HepG2 (cell line): ENCODE data around the gene KIF1B. TPM values are rescaled to one million over a fixed set of nuclear protein-coding genes. Genes with fewer than 3 reads are reported as not detected.

Experiments used
- ADNP ChIP-seq: sonication (generic); formaldehyde crosslinking; IDR thresholded peaks from 2 replicates; pipeline ENCODE4 v1.4.0; 2020; ENCODE audit warnings: missing genetic modification reagents
- AHR ChIP-seq: IDR thresholded peaks from 2 replicates; pipeline ENCODE4 v1.6.1; 2018; ENCODE audit warnings: missing genetic modification reagents, missing compliant biosample characterization
- KLF12 ChIP-seq: sonication (generic); formaldehyde crosslinking; IDR thresholded peaks from 2 replicates; pipeline ENCODE4 v1.4.0; 2020; ENCODE audit warnings: missing genetic modification reagents, borderline replicate concordance
- MED1 ChIP-seq: sonication (generic); formaldehyde crosslinking; IDR thresholded peaks from 2 replicates; pipeline ENCODE4 v1.4.0; 2020; ENCODE audit warnings: missing genetic modification reagents
- MTERF4 ChIP-seq: sonication (generic); formaldehyde crosslinking; IDR thresholded peaks from 2 replicates; pipeline ENCODE4 v1.8.0; 2023; ENCODE audit warnings: mild to moderate bottlenecking, missing genetic modification reagents
- RFX5 ChIP-seq: IDR thresholded peaks from 2 replicates; pipeline ENCODE4 v1.6.1; 2011; ENCODE audit warnings: low read depth, low read length, improper control_type of control experiment
- SNAPC4 ChIP-seq: sonication (generic); formaldehyde crosslinking; IDR thresholded peaks from 2 replicates; pipeline ENCODE4 v1.4.0; 2020; ENCODE audit warnings: mild to moderate bottlenecking, missing genetic modification reagents
- SOX6 ChIP-seq, 2 experiments: fragments of 450-650 bp in 1 of 2; sonication (generic) in 1 of 2; formaldehyde crosslinking in 1 of 2; IDR thresholded peaks; 2 replicates each; pipeline versions ENCODE4 v1.4.0 to v1.6.1; 2017 to 2020; ENCODE audit warnings: antibody characterized with exemption in 1 of 2, mild to moderate bottlenecking in 1 of 2, missing genetic modification reagents in 1 of 2
- TFDP2 ChIP-seq: sonication (generic); formaldehyde crosslinking; IDR thresholded peaks from 2 replicates; pipeline ENCODE4 v1.4.0; 2020; ENCODE audit warnings: missing genetic modification reagents
- ZBTB4 ChIP-seq: sonication (generic); formaldehyde crosslinking; IDR thresholded peaks from 2 replicates; pipeline ENCODE4 v1.4.0; 2020; ENCODE audit warnings: missing genetic modification reagents, mild to moderate bottlenecking, borderline replicate concordance
- ZNF20 ChIP-seq: sonication (generic); formaldehyde crosslinking; IDR thresholded peaks from 2 replicates; pipeline ENCODE4 v1.4.0; 2020; ENCODE audit warnings: mild to moderate bottlenecking, moderate library complexity, missing genetic modification reagents
- ZNF441 ChIP-seq: sonication (generic); formaldehyde crosslinking; IDR thresholded peaks from 2 replicates; pipeline ENCODE4 v1.7.0; 2021; ENCODE audit warnings: missing genetic modification reagents, borderline replicate concordance
- ZNF615 ChIP-seq: sonication (generic); formaldehyde crosslinking; IDR thresholded peaks from 2 replicates; pipeline ENCODE4 v1.5.0; 2020; ENCODE audit warnings: mild to moderate bottlenecking, missing genetic modification reagents, borderline replicate concordance
- ZNF674 ChIP-seq: sonication (generic); formaldehyde crosslinking; IDR thresholded peaks from 2 replicates; pipeline ENCODE4 v1.5.0; 2020; ENCODE audit warnings: low read depth, mild to moderate bottlenecking, missing genetic modification reagents
- ZNF777 ChIP-seq: sonication (generic); formaldehyde crosslinking; IDR thresholded peaks from 2 replicates; pipeline ENCODE4 v1.4.0; 2020; ENCODE audit warnings: missing genetic modification reagents
- polyA plus RNA-seq, 8 experiments: library from polyadenylated mRNA; depleted of rRNA in 3 of 8; stranded (reverse) in 7 of 8; unstranded in 1 of 8; fragments of >200 nt; fragmentation: Illumina TruSeq in 4 of 8; extraction: Trizol in 4 of 8; gene quantifications; 2 replicates each; pipeline versions ENCODE4 v1.2.1 to v1.2.3, GENCODE V29; 2011 to 2016; ENCODE audit warnings: low read depth in 4 of 8, missing spikeins in 1 of 8, mixed read lengths in 1 of 8; ENCODE audit not compliant: insufficient read depth in 1 of 8
- total RNA-seq, 5 experiments: library from RNA; depleted of rRNA; stranded (reverse); fragments of >200 nt; fragmentation: Illumina TruSeq; extraction: Trizol; gene quantifications; 2 replicates each; pipeline ENCODE4 v1.2.3, GENCODE V29; 2016; ENCODE audit warnings: low read depth in 1 of 5

KIF1B gene
- total and polyA plus RNA-seq, 2 of the 13 experiments (the other 11 are each of a cell fraction or from before 2014, with no cell fraction given), result 26.7 to 32.5 TPM

- TF ChIP-seq ZNF615 (no peak), ZNF674 (CRISPR knock-in tag) (no peak), ZNF441 (CRISPR knock-in tag) (peak; percentile 86), AHR (CRISPR knock-in tag) (no peak), ZBTB4 (peak; percentile 11; the same call in 1 of the 2 replicates), TFDP2 (CRISPR knock-in tag) (peak; percentile 57; the same call in 1 of the 2 replicates), SNAPC4 (CRISPR knock-in tag) (no peak), MED1 (CRISPR knock-in tag) (no peak; the same call in 1 of the 2 replicates), ZNF777 (peak; percentile 94), RFX5 (peak; percentile 49), MTERF4 (CRISPR knock-in tag) (0 out of 2 replicates have a peak, but pooled peaks have one; percentile 14), ZNF20 (CRISPR knock-in tag) (peak; percentile 40; the same call in 1 of the 2 replicates), ADNP (CRISPR knock-in tag) (no peak), KLF12 (CRISPR knock-in tag) (peak; percentile 87; the same call in 1 of the 2 replicates), SOX6 (IDR thresholded peaks at IDR 0.05) (no peak), SOX6 (CRISPR knock-in tag; IDR thresholded peaks at IDR 0.05) (peak; percentile 77)
Measured at GRCh38 chr1:10209905-10210810, at the start of gene KIF1B (continued).
